Non-pigmented ciliary epithelial cell (primary cell): ENCODE data around the gene PDE10A.
"Not testable (repeated sequence)": the region's sequence is repeated elsewhere in the genome, so short reads cannot be mapped to it uniquely, and the experiment has no call there.

Experiments used
- DNase-seq: peaks from one replicate; pipeline ENCODE4 v3.0.0-alpha.2; 2010; ENCODE audit warnings: low read depth

PDE10A gene

DNA sequence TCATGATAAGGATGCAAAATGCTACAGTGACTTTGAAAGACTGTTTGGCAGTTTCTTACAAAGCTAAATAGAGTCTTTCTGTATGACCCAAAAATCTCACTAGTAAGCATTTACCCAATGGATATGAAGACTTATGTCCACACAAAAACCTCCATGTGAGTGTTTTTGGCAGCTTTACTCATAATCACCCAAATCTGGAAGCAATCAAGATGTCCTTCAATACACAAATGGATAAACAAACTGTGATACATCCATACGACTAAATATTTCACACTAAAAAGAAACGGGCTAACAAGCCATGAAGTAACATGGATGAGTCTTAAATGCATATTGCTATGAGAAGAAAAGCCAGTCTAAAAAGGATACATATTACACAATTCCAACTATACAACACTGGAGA, 117.2 kb downstream of the PDE10A start:
- no peak for DNase-seq

DNA sequence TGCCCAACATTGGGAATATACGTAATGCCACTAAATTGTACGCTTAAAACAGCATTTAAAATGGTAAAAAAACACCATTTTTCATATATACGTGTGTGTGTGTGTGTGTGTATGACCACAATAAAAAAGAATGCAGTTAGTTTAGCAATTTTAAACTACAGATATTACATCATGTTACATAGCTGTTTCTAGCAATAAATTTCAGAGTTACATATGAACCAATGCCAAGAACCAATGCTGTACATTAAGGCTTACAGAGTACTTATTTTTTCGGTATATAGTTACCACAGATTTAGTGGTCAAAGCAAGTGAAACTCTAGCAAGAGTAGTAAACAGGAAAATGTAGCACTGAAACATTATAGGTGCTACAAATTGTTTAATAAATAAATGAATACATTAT, 119.3 kb downstream of the PDE10A start:
- no peak for DNase-seq

DNA sequence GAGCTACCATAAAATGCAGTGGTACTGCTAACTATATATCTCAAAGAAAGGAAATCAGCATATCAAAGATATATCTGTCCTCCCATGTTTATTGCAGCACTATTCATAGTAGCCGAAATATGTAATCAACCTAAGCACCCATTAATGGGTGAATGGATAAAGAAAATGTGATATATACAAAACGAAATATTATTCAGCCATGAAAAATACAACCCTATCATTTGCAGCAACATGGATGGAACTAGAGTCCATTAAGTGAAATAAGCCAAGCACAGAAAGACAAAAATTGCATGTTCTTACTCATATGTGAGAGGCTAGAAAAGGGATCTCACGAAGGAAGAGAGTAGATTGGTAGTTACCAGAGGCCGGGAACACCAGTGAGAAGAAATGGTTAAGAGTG, 126.1 kb downstream of the PDE10A start:
- DNase-seq, result no peak

DNA sequence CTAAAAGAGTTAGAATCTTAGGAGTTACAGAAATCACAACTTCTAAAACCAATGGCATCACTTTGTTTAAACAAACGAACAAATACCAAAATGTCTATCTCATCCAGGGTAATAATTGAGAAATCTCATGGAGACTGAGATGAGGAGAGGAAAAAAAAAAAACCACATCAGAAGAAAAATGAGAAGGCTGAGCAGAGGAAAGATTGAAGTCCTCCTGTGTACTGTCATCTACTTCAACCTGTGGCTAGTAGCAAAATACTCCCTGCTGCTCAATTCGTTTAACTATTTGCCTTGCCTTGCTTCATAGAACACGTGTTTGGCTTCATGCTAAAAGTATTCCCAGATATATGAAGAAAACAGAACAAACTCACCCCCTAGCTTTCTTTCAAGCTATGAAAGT, 143.7 kb downstream of the PDE10A start:
- DNase-seq, result no peak

DNA sequence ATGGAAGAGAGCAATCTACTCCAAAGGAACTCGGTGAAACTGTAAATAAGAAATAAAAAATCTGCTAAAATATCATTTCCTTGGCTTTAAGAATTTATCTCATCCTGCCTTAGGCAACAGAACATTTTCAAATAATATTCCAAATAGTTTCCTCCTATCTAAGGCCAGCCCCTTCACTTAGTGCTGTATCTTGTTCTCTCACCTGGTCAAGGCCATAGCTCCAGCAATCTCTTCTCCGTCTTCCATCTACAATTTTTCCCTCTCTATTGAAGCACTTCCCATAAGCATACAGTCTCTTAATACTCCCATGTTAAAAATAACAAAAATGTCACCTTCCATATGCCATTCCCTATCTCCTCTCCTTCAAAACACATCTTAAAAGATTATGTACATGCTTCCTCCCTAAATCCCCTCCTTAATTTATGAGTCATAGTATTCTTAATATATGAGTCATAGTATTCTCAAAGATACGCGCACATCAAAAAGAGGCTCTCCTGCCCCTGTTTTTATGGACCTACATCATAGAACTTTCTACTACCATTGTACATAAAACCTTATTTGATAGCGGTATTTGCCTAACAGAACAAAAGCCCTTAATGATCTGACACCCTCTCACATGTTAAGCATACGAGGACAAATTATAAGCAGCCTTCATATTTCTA, 146.9 kb downstream of the PDE10A start:
- DNase-seq, result no peak

DNA sequence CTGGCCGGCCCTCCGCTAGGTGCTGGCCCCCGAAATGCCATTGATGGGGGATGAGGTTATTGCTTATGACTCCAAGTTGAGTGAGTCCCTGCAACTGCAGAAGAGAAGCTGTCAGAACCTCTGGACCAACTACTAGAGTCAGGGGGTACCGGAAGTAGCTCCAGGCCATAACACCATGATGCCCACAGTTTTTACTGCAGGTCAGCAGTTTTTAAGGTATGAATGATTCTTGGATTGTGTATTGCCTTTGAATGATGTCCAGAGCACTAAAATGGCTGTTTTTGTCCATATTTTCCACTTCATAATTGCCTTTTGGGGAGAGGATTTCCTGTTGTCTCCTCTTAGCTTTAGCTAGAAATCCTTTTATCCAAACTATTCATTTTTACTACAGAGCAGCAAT, 148.4 kb downstream of the PDE10A start:
- DNase-seq, result no peak

DNA sequence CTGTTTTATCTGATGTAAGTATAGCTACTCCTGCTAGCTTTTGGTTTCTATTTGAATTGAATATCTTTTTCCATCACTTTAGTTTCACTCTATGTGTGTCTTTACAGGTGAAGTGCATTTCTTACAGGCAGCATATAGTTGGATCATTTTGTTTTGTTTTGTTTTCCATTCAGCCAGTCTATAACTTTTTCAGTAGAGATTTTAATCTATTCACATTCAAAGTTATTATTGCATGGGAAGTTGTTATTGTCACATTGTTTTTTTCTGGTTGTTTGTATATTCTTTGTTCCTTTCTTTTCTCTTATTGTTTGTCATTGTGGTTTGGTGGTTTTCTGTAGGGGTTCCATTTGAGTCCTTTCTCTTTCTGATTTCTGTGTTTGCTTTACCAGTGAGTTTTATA, 151.2 kb downstream of the PDE10A start:
- DNase-seq, result no peak

DNA sequence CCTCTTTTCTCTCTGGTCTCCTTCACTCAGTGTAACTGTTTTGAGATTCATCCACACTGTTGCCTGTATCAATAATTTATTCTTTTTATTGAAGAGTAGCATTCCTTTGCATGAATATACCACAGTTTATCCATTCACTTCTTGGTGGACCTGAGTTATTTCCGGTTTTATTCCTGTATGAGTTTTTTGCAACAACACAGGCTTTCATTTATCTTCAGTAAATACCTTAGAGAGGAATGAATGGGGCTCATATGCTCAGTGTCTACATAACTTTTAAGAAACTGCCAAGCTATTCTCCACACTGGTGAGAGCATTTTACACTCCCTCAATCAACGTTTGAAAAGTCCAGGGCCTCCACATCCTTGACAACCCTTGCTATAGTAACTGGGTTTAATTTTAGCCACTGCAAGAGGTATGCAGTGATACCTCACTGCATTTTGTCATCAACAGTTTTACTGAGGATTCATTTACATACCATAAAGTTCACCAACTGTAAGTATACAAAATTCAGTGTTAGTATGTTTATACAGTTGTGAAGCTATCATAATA, 154.6 kb downstream of the PDE10A start:
- no peak for DNase-seq

DNA sequence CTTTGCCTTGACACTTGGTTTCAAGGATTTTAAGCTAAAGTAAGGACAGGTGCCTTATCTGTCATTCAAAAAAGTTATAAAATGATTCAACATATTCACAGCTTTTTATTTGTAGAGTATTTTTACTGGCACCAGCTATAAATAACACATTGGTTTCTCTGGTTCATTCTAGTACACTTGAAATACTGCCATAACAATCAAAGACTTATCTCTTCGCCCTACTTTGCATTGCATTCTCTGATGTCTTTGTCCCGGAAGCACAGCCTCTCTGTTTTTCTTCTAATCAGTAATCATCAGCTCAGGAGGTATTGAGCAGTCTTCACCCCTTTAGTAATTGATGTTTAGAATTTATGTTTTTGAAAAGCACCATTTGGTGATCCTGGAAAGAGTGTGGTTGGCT, 156.4 kb downstream of the PDE10A start:
- DNase-seq, result no peak

DNA sequence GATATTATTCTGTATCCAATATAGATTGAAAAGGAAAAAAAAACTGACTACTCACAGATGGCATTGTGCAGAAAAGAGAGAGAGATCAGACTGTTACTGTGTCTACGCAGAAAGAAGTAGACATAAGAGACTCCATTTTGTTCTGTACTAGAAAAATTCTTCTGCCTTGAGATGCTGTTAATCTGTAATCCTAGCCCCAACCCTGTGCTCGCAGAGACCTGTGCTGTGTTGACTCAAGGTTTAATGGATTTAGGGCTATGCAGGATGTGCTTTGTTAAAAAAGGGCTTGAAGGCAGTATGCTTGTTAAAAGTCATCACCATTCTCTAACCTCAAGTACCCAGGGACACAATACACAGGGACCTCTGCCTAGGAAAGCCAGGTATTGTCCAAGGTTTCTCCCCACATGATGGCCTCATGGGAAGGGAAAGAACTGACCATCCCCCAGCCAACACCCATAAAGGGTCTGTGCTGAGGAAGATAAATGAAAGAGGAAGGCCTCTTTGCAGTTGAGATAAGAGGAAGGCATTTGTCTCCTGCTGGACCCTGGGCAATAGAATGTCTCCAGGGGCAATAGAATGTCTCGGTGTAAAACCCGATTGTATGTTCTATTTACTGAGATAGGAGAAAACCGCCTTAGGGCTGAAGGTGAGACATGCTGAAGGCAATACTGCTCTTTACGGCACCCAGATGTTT, 162.7 kb downstream of the PDE10A start:
- DNase-seq, result not testable (repeated sequence)

DNA sequence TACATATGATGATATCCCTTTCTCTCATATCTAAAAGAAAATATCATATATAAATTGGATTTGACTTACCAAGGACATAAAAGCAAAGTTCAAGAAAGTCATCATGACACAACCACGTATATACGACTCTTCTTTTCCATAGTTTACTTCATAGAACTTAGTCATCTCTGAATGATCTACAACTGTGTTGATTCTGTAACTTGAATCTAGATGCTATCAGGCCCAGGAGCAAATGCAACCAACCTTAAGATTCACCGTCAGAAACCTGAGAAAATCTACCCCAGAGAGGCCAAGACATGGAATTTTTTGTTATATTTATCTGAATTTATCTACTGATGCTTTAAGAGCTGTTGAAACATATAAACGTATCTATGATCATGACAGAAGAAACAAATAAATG, 165.6 kb downstream of the PDE10A start:
- DNase-seq, result no peak

DNA sequence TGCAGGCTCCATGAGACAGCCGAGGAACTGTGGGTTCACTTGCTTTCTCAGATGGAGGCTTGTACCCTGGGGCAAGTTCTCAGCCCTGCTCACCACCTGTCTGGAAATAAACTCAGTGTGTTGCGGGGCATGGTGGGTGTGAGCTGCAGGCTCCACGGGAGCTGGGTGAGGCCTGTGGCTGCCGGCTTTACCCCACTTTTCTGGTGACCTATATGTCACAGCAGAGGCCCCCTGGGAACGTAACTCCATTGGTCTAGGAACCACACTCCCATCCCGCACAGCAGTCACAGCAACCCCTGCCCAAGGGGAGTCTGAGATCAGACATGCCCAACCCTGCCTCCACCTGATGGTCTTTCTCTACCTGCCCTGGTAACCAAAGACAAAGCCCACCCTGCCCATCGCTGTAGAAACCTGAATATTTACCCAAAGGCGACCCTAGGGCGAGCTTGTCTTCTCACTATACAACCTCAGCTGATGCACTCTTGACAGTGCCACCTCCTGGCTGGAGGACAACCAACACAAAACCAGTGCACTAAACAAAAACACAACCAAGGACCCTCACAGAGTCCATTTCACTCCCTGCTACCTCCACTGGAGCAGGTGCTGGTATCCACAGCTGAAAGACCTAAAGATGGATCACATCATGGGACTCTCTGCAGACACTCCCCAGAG, 174.3 kb downstream of the PDE10A start:
- no peak for DNase-seq

DNA sequence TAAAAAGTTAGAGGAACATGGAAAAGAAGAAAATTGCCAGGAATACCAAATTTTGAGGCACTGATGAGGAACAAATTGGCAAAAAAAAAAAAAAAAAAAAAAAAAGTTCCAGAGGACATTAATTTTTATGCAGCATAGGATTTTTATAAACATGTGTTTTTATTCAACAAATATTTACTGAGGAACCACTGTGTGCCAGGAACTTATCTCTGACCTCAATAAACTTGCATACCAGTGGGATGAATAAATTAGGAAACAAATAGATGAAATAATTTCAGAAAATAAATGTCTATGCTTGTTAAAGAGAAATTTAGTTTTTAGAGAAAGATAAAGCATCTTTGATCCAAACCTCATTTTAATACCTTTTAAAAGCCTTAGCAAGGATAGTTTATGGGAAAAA, 175.1 kb downstream of the PDE10A start:
- no peak for DNase-seq

DNA sequence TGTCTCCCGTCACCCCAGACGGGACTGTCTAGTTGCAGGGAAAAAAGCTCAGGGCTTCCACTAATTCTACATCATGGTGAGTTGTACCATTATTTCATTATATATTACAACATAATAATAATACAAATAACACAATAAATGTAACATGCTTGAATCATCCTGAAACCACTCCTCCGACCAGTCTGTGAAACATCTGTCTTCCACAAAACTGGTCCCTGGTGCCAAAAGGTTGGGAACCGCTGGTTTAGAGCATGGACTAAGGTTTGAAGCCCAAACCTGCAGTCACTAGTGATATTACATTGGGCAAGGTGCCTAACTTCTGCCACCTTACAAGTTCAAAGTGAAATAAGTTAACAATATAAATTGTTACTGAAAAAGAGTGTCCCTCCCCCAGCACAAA, 175.7 kb downstream of the PDE10A start:
- no peak for DNase-seq

DNA sequence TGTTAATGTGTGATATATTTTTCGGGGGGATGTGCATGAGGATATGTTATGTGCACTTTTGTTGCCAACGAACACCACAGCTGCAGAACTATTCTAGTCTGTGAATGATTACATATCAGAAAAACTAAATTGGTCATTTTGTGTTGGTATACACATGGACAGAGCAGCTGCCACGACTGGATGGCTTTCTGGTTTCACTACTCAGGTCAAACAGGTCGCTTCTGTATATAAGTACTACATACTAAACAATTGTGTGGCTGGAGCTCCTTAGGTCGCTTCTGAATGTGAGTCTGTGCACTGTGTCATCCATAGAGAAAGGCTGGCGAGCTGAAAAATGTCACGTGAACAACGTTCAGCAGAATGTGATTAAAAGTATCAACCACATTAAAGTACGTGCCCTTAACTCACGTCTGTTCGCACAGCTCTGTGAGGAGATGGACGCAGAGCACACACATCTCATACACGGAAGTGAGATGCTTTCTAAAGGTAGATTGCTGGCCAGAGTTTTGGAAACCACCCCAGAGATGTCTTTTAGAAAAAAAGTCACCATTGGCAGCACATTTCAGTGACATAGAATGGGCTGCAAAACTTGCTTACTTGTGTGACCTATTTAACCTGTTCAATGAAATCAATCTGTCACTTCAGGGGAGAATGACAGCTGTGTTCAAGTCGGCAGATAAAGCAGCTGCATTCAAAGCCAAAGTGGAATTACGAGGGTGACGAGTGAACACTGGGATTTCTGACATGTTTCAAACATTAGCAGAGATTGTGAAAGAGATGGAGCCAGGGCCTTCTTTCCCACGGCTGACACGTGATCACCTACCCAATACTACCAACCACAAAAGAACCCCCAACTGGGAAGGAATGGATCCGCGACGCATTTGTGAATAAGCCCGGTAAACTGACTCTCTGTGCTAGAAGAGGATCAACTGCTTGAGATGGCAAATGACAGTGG, 176.6 kb downstream of the PDE10A start:
- DNase-seq, result no peak

DNA sequence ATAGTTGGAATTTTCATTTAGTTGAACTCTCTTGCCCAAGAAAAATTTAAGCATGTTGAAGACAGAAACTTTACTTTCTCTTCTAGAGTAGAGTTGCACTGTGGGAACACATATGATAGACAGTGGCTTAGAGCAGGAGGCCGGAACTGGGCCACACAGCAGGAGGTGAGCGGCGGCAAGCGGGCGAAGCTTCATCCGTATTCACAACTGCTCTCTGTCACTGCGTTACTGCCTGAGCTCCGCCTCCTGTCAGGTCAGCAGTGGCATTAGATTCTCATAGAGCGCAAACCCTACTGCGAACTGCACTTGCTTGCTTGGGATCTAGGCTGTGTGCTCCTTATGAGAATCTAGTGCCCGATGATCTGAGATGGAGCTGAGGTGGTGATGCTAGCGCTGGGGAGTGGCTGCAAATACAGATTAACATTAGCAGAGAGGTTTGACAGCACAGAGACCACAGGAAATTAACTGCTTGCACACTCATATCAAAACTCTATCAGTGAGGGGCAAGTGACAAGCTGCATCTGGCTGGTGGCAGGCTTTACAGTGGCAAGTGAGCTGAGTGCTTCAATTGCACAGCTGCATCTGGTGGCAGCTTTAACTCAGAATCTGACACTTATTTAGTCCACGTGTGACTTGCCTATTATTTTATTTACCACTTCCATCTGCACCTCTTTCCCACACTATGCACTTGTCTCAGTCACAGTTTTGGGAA, 178.7 kb downstream of the PDE10A start:
- DNase-seq, result no peak

DNA sequence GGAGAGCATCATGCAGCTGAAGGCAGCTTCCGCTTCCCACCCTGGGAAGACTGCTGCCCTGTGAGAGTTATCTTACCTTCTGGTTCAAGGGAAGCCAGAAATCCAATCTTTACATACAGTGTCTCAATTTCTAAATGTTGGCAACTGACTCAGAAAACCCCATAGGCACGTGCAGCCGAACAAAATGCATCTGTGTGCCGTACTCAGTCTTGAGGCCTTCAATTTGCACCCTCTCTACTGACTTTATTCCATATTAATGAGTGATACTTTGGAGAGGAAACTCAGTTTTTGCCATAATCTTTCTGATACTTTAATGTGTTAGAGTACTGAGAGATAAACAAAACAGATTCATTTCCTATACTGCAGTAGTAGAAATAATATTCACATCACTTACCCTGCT, 181.1 kb downstream of the PDE10A start:
- DNase-seq, result no peak

DNA sequence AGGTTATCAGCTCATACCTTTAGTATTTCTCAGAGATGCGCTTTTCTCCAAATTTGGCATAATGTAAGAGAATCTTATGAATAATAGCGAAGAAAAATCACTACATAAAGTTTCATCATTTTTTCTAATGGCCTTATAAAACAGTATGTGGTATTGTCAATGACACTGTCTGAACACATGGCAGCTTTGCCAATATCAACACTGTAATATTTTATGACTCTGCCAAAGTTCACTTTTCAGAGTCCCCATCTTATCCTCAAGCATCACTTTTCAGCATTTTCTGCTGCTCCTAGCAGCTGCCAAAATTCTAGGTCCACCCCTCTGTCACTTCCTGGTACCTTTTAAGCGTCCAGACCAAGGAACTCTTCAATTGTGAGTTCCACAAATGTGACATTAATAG, 182.1 kb downstream of the PDE10A start:
- no peak for DNase-seq

DNA sequence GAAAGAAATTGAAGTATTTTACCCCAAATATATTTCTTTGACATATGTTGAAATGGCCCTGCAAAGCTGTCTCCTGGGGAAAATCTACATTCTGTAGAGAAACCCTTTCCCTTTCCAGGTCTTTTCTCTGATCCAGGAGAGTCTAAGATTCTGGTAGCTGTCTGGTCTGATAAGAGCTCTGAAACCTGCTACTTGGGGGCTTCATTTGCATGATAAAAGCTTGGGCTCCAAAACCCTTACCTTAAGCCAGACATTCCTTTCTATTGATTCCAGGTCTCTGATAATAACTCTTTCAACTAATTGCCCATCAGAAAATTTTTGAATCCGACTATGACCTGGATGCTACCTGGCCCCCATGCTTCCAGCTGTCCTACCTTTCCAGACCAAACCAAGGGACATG, 184.5 kb downstream of the PDE10A start:
- DNase-seq, result no peak

DNA sequence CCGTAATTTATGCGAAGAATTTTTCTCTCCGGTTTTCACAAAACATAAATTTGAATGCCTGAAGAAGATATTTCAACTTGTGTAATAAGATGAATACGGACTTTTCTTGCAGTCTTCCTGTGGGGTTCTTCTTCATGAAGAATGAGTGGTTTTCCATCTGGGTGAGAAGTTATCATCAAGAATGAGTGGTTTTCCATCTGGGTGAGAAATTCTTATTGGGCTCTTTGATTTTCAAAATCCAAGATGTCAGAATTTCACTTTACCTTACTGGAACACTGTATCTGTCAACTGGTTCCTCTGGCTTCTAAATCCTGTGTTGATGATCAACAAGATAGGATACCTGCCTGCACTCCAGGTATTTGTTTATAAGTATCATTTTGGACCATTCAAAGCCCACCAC, 193.6 kb downstream of the PDE10A start:
- DNase-seq, result no peak
